RCC 7860 (cell line): Measurements from ENCODE around the gene INPP5K.
"Not testable (repeated sequence)": the region's sequence is repeated elsewhere in the genome, so short reads cannot be mapped to it uniquely, and the experiment has no call there.

Source experiments
- DNase-seq: peaks from one replicate; pipeline ENCODE4 v3.0.0-alpha.2; 2015; ENCODE audit warnings: low spot score
- FAIRE-seq: peaks from 2 replicates; lab custom pipeline; 2012; peaks lifted over from hg19 to GRCh38; lab: Jason Lieb, UNC

Gene INPP5K

GRCh38 chr17:1508709-1509108 lies 7.7 kb downstream of the INPP5K start:
- not testable (repeated sequence) for DNase-seq, FAIRE-seq

GRCh38 chr17:1506649-1507267 lies 9.7 kb downstream of the INPP5K start:
- FAIRE-seq (no peak), DNase-seq (no peak)

- no peak for DNase-seq
- no peak for FAIRE-seq
These were observed 10.8 kb downstream of the INPP5K start for GRCh38 chr17:1505586-1505985.

GRCh38 chr17:1504866-1505265 lies 11.5 kb downstream of the INPP5K start:
- no peak for FAIRE-seq
- DNase-seq, result no peak

GRCh38 chr17:1503699-1504098 lies 12.7 kb downstream of the INPP5K start:
- no peak for FAIRE-seq
- no peak for DNase-seq

- peak; percentile 64 for DNase-seq
- FAIRE-seq, result no peak
These were observed 17.5 kb downstream of the INPP5K start for GRCh38 chr17:1498869-1499268.

GRCh38 chr17:1498233-1498632 lies 18.2 kb downstream of the INPP5K start:
- DNase-seq (no peak), FAIRE-seq (no peak)

- FAIRE-seq (no peak), DNase-seq (no peak)
These were observed 18.6 kb downstream of the INPP5K start for GRCh38 chr17:1497831-1498230.

- DNase-seq, result no peak
- no peak for FAIRE-seq
These were observed 19.5 kb downstream of the INPP5K start for GRCh38 chr17:1496869-1497268.

GRCh38 chr17:1495265-1495989 lies 21.0 kb downstream of the INPP5K start:
- DNase-seq (no peak), FAIRE-seq (no peak)

GRCh38 chr17:1494736-1495253 lies 21.6 kb downstream of the INPP5K start:
- no peak for FAIRE-seq

GRCh38 chr17:1494203-1494602 lies 22.2 kb downstream of the INPP5K start:
- FAIRE-seq (no peak), DNase-seq (no peak)

More at GRCh38 chr17:1494736-1495253, 21.6 kb downstream of the INPP5K start:
- no peak for DNase-seq

GRCh38 chr17:1493291-1493980 lies 23.0 kb downstream of the INPP5K start:
- no peak for DNase-seq

GRCh38 chr17:1492249-1493206 lies 23.9 kb downstream of the INPP5K start, which contains the start of gene MYO1C:
Gene MYO1C, minus strand, starts transcription at chr17:1492686. Its CDS starts 199 bp downstream, at chr17:1492487.
- FAIRE-seq, result no peak
- no peak for DNase-seq

More at GRCh38 chr17:1493291-1493980, 23.0 kb downstream of the INPP5K start:
- no peak for FAIRE-seq

GRCh38 chr17:1491443-1492248 lies 24.8 kb downstream of the INPP5K start:
- no peak for DNase-seq
- FAIRE-seq, result no peak

GRCh38 chr17:1490643-1491442 lies 25.6 kb downstream of the INPP5K start:
- FAIRE-seq (no peak), DNase-seq (no peak)

- DNase-seq, result no peak
- FAIRE-seq, result no peak
These were observed 27.6 kb downstream of the INPP5K start for GRCh38 chr17:1488826-1489270.

- DNase-seq (peak; percentile 75), FAIRE-seq (no peak)
These were observed 28.2 kb downstream of the INPP5K start for GRCh38 chr17:1487939-1488825.
